Neural cell (in vitro differentiated cells): ENCODE results near the gene MVD. TPM values are rescaled to one million over a fixed set of nuclear protein-coding genes. Genes with fewer than 3 reads are reported as not detected.

Experiments used
- H2AFZ ChIP-seq: fragments of 200-600, 300-800 bp; sonication (generic), shearing (Covaris generic); 2 replicates; pipeline ENCODE4 v1.6.0; 2014; ENCODE audit warnings: low read depth, mild to moderate bottlenecking, antibody characterized with exemption, low read length, moderate library complexity
- H3F3A ChIP-seq: fragments of 200-600 bp; shearing (Covaris generic); 2 replicates; pipeline ENCODE4 v1.6.1; 2016; ENCODE audit warnings: mild to moderate bottlenecking, moderate library complexity, mixed read lengths, antibody characterized with exemption, low read length; ENCODE audit not compliant: insufficient read depth, poor library complexity, severe bottlenecking
- H3K27ac ChIP-seq: fragments of 200-600, 300-800 bp; sonication (generic), shearing (Covaris generic); 2 replicates; pipeline ENCODE4 v1.5.1; 2014; ENCODE audit warnings: mild to moderate bottlenecking, low read length, moderate library complexity
- H3K27me3 ChIP-seq: fragments of 300-800, 200-600 bp; sonication (generic), shearing (Covaris generic); 2 replicates; pipeline ENCODE4 v1.6.0; 2014; ENCODE audit warnings: mild to moderate bottlenecking, low read depth, low read length, moderate library complexity; ENCODE audit not compliant: insufficient read depth
- H3K36me3 ChIP-seq: fragments of 300-800, 200-600 bp; sonication (generic), shearing (Covaris generic); 2 replicates; pipeline ENCODE4 v1.5.1; 2014; ENCODE audit warnings: mild to moderate bottlenecking, antibody characterized with exemption, low read length, moderate library complexity; ENCODE audit not compliant: insufficient read depth
- H3K4me2 ChIP-seq: fragments of 300-800, 200-600 bp; sonication (generic), shearing (Covaris generic); 2 replicates; pipeline ENCODE4 v1.6.0; 2014; ENCODE audit warnings: mild to moderate bottlenecking, low read length
- H3K4me3 ChIP-seq: fragments of 300-800, 200-600 bp; sonication (generic), shearing (Covaris generic); 2 replicates; pipeline ENCODE4 v1.5.1; 2014; ENCODE audit warnings: mild to moderate bottlenecking, low read length, moderate library complexity
- H3K79me2 ChIP-seq: fragments of 200-600 bp; shearing (Covaris generic); replicated peaks from 2 replicates; pipeline ENCODE4 v1.6.0; 2014; ENCODE audit warnings: mild to moderate bottlenecking, low read length, moderate library complexity; ENCODE audit not compliant: insufficient read depth
- H3K9ac ChIP-seq: fragments of 300-800, 200-600 bp; sonication (generic), shearing (Covaris generic); 2 replicates; pipeline ENCODE4 v1.6.1; 2016; ENCODE audit warnings: mild to moderate bottlenecking, low read length, mixed read lengths
- H3K9me2 ChIP-seq: fragments of 200-600 bp; shearing (Covaris generic); 2 replicates; pipeline ENCODE4 v1.6.1; 2016; ENCODE audit warnings: mild to moderate bottlenecking, low read length, mixed read lengths; ENCODE audit not compliant: insufficient read depth
- H3K9me3 ChIP-seq: fragments of 200-600, 300-800 bp; sonication (generic), shearing (Covaris generic); 2 replicates; pipeline ENCODE4 v1.6.1; 2016; ENCODE audit warnings: mild to moderate bottlenecking, mixed run types, low read length, moderate library complexity, mixed read lengths
- H4K20me1 ChIP-seq: fragments of 200-600 bp; shearing (Covaris generic); 2 replicates; pipeline ENCODE4 v1.6.1; 2016; ENCODE audit warnings: mild to moderate bottlenecking, mixed run types; ENCODE audit not compliant: insufficient read depth
- CTCF ChIP-seq: fragments of 450-650 bp; IDR thresholded peaks from 2 replicates; pipeline ENCODE4 v1.5.1; 2014; ENCODE audit warnings: antibody characterized with exemption, mild to moderate bottlenecking, moderate library complexity; ENCODE audit not compliant: poor library complexity, severe bottlenecking
- EP300 ChIP-seq: fragments of 450-650 bp; conservative IDR thresholded peaks from 2 replicates; pipeline ENCODE4 v1.6.1; 2014; ENCODE audit warnings: antibody characterized with exemption, mild to moderate bottlenecking, moderate library complexity; ENCODE audit not compliant: poor library complexity, severe bottlenecking
- EZH2 ChIP-seq: fragments of 200-600, 300-800 bp; shearing (Covaris generic), sonication (generic); IDR thresholded peaks from 2 replicates; pipeline ENCODE4 v1.6.1; 2014; ENCODE audit warnings: antibody characterized with exemption, low read length, borderline replicate concordance, mild to moderate bottlenecking; ENCODE audit not compliant: insufficient read depth, poor library complexity, severe bottlenecking
- MXI1 ChIP-seq: fragments of 450-650 bp; conservative IDR thresholded peaks from 2 replicates; pipeline ENCODE4 v1.6.1; 2014; ENCODE audit warnings: antibody characterized with exemption, mild to moderate bottlenecking; ENCODE audit not compliant: poor library complexity, severe bottlenecking
- POLR2AphosphoS5 ChIP-seq: IDR thresholded peaks from 2 replicates; pipeline ENCODE4 v1.6.1; 2012
- RAD21 ChIP-seq: fragments of 450-650 bp; conservative IDR thresholded peaks from 2 replicates; pipeline ENCODE4 v1.6.1; 2014; ENCODE audit warnings: antibody characterized with exemption, mild to moderate bottlenecking, moderate library complexity
- REST ChIP-seq: IDR thresholded peaks from 2 replicates; pipeline ENCODE4 v1.6.1; 2012; ENCODE audit warnings: borderline replicate concordance
- SMC3 ChIP-seq: fragments of 450-650 bp; conservative IDR thresholded peaks from 2 replicates; pipeline ENCODE4 v1.6.1; 2014; ENCODE audit warnings: antibody characterized with exemption, mild to moderate bottlenecking, moderate library complexity; ENCODE audit not compliant: poor library complexity
- TAF1 ChIP-seq: IDR thresholded peaks from 2 replicates; pipeline ENCODE4 v1.6.1; 2012; ENCODE audit warnings: low read depth
- polyA plus RNA-seq: library from polyadenylated mRNA; depleted of rRNA; stranded (reverse); fragments of >200 nt; gene quantifications from 2 replicates; pipeline ENCODE4 v1.2.3, GENCODE V29; 2014

The MVD gene
- polyA plus RNA-seq, 1 donor from 2014 or later, result 232 TPM

GRCh38 chr16:88691924-88692560 lies 29.2 kb upstream of the MVD start:
- Histone ChIP-seq H2AFZ (no peak overlapping the region), H3K9me2 (no peaks in the 10 kb centered on the region), H3F3A (no peaks in the 10 kb centered on the region), H3K27me3 (peaks cover 16% of the 10 kb centered on the region), H3K27ac (no peak overlapping the region), H3K4me3 (no peak overlapping the region), H3K9me3 (no peaks in the 10 kb centered on the region), H3K4me2 (no peak overlapping the region), H4K20me1 (no peaks in the 10 kb centered on the region), H3K9ac (no peak overlapping the region), H3K79me2 (no peaks in the 10 kb centered on the region), H3K36me3 (no peaks in the 10 kb centered on the region)
- no peak for TF ChIP-seq REST

GRCh38 chr16:88691129-88691813 lies 28.4 kb upstream of the MVD start:
- H3K9me3 ChIP-seq, result no peaks in the 10 kb centered on the region
- H3K27ac ChIP-seq, result no peak overlapping the region
- no peaks in the 10 kb centered on the region for H3K79me2 ChIP-seq
- no peaks in the 10 kb centered on the region for H3F3A ChIP-seq
- TF ChIP-seq SMC3 (no peak), TAF1 (no peak), REST (no peak), CTCF (no peak), EP300 (no peak), MXI1 (no peak), POLR2AphosphoS5 (no peak), EZH2 (no peak), RAD21 (no peak)
- no peaks in the 10 kb centered on the region for H3K9me2 ChIP-seq
- H3K4me3 ChIP-seq, result no peak overlapping the region
- H3K36me3 ChIP-seq, result no peaks in the 10 kb centered on the region
- no peak overlapping the region for H3K4me2 ChIP-seq
- H3K9ac ChIP-seq, result no peak overlapping the region
- H2AFZ ChIP-seq, result no peak overlapping the region
- H3K27me3 ChIP-seq, result peaks cover 23% of the 10 kb centered on the region
- no peaks in the 10 kb centered on the region for H4K20me1 ChIP-seq
